ENCODE results near the gene CSKMT.

DNA sequence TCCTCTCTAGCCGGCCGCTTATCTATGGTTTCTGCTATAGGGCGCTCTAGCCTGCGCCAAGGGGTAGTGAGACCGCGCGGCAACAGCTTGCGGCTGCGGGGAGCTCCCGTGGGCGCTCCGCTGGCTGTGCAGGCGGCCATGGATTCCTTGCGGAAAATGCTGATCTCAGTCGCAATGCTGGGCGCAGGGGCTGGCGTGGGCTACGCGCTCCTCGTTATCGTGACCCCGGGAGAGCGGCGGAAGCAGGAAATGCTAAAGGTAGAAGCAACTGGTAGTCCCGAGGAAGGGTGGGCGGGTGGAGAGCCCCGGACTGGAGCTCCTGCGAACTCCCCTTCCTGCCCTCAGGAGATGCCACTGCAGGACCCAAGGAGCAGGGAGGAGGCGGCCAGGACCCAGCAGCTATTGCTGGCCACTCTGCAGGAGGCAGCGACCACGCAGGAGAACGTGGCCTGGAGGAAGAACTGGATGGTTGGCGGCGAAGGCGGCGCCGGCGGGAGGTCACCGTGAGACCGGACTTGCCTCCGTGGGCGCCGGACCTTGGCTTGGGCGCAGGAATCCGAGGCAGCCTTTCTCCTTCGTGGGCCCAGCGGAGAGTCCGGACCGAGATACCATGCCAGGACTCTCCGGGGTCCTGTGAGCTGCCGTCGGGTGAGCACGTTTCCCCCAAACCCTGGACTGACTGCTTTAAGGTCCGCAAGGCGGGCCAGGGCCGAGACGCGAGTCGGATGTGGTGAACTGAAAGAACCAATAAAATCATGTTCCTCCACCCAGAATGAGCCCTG is 6.7 kb downstream of the CSKMT start, which contains the start of the genes LBHD1 and UQCC3:
- TF ChIP-seq, protein P1, sequence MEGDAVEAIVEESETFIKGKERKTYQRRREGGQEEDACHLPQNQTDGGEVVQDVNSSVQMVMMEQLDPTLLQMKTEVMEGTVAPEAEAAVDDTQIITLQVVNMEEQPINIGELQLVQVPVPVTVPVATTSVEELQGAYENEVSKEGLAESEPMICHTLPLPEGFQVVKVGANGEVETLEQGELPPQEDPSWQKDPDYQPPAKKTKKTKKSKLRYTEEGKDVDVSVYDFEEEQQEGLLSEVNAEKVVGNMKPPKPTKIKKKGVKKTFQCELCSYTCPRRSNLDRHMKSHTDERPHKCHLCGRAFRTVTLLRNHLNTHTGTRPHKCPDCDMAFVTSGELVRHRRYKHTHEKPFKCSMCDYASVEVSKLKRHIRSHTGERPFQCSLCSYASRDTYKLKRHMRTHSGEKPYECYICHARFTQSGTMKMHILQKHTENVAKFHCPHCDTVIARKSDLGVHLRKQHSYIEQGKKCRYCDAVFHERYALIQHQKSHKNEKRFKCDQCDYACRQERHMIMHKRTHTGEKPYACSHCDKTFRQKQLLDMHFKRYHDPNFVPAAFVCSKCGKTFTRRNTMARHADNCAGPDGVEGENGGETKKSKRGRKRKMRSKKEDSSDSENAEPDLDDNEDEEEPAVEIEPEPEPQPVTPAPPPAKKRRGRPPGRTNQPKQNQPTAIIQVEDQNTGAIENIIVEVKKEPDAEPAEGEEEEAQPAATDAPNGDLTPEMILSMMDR (IDR thresholded peaks at IDR 0.05; ENCODE audit: low read depth, low read length), result no peak
- TF ChIP-seq POLR2A (IDR thresholded peaks at IDR 0.05; ENCODE audit: extremely low read depth, insufficient read length), result peak; percentile 97

Measured in NB4 (cell line).